Liver (tissue), 9 donors: ENCODE results near the gene DNHD1. TPM values are rescaled to one million over a fixed set of nuclear protein-coding genes. Genes with fewer than 3 reads are reported as not detected.

Source experiments
- DNase-seq: peaks from one replicate; pipeline ENCODE4 v3.0.0-alpha.2; 2017; ENCODE audit warnings: low spot score
- H3K27ac ChIP-seq, 2 donors: one replicate each; pipeline ENCODE4 v1.7.0; 2013; ENCODE audit warnings: inconsistent platforms in 2 of 2, low read length in 2 of 2, control low read depth in 1 of 2, low read depth in 1 of 2, mild to moderate bottlenecking in 1 of 2
- H3K27me3 ChIP-seq, 4 donors: one replicate each; pipeline versions ENCODE4 v1.6.1 to v1.7.0; 2013; ENCODE audit warnings: low read length in 3 of 4, inconsistent platforms in 1 of 4, mild to moderate bottlenecking in 1 of 4, moderate library complexity in 1 of 4; ENCODE audit not compliant: control insufficient read depth in 4 of 4, insufficient read depth in 4 of 4
- H3K36me3 ChIP-seq, 4 donors: one replicate each; pipeline versions ENCODE4 v1.6.1 to v1.7.0; 2013; ENCODE audit warnings: low read length in 3 of 4, mild to moderate bottlenecking in 3 of 4, low read depth in 1 of 4, moderate library complexity in 1 of 4; ENCODE audit not compliant: control insufficient read depth in 4 of 4, insufficient read depth in 3 of 4
- H3K4me1 ChIP-seq, 4 donors: one replicate each; pipeline versions ENCODE4 v1.6.1 to v1.7.0; 2013; ENCODE audit warnings: low read length in 3 of 4, mild to moderate bottlenecking in 3 of 4, moderate library complexity in 1 of 4; ENCODE audit not compliant: control insufficient read depth in 4 of 4, insufficient read depth in 4 of 4
- H3K4me3 ChIP-seq, 3 donors: one replicate each; pipeline versions ENCODE4 v1.6.1 to v1.7.0; 2013; ENCODE audit warnings: low read length in 3 of 3, control low read depth in 1 of 3, low read depth in 1 of 3, mild to moderate bottlenecking in 1 of 3
- H3K9ac ChIP-seq, 2 donors: one replicate each; pipeline ENCODE4 v1.7.0; 2013; ENCODE audit warnings: low read length in 2 of 2, mild to moderate bottlenecking in 2 of 2, moderate library complexity in 2 of 2, control low read depth in 1 of 2, low read depth in 1 of 2
- H3K9me3 ChIP-seq, 4 donors: one replicate each; pipeline versions ENCODE4 v1.6.1 to v1.7.0; 2013; ENCODE audit warnings: low read length in 3 of 4; ENCODE audit not compliant: control insufficient read depth in 4 of 4
- ATF3 ChIP-seq: IDR thresholded peaks from 2 replicates; pipeline ENCODE4 v1.6.1; 2016; ENCODE audit warnings: antibody characterized with exemption
- CTCF ChIP-seq: fragments of 150-350 bp; IDR thresholded peaks from 2 replicates; pipeline ENCODE4 v1.5.1; 2017; ENCODE audit warnings: improper control_type of control experiment, low read depth, low read length; ENCODE audit not compliant: missing input control
- EGR1 ChIP-seq, 2 donors: IDR thresholded peaks; 2 replicates each; pipeline ENCODE4 v1.6.1; 2016 to 2018; ENCODE audit warnings: antibody characterized with exemption in 2 of 2, low read depth in 2 of 2
- FOXA1 ChIP-seq: IDR thresholded peaks from 2 replicates; pipeline ENCODE4 v1.6.1; 2016; ENCODE audit warnings: antibody characterized with exemption
- FOXA2 ChIP-seq: IDR thresholded peaks from 2 replicates; pipeline ENCODE4 v1.6.1; 2016; ENCODE audit warnings: antibody characterized with exemption
- GABPA ChIP-seq, 2 donors: IDR thresholded peaks in 1 of 2; conservative IDR thresholded peaks in 1 of 2; 2 replicates each; pipeline ENCODE4 v1.6.1; 2016; ENCODE audit warnings: antibody characterized with exemption in 2 of 2, mild to moderate bottlenecking in 1 of 2, moderate library complexity in 1 of 2
- HNF4A ChIP-seq, 2 donors: conservative IDR thresholded peaks; 2 replicates each; pipeline ENCODE4 v1.6.1; 2016; ENCODE audit warnings: antibody characterized with exemption in 2 of 2, mild to moderate bottlenecking in 2 of 2
- HNF4G ChIP-seq: IDR thresholded peaks from 2 replicates; pipeline ENCODE4 v1.6.1; 2016; ENCODE audit warnings: antibody characterized with exemption
- JUND ChIP-seq, 2 donors: IDR thresholded peaks; 2 replicates each; pipeline ENCODE4 v1.6.1; 2016; ENCODE audit warnings: antibody characterized with exemption in 2 of 2
- MAX ChIP-seq: IDR thresholded peaks from 2 replicates; pipeline ENCODE4 v1.6.1; 2016; ENCODE audit warnings: antibody characterized with exemption
- NR2F2 ChIP-seq: IDR thresholded peaks from 2 replicates; pipeline ENCODE4 v1.6.1; 2016; ENCODE audit warnings: antibody characterized with exemption
- RAD21 ChIP-seq, 2 donors: IDR thresholded peaks; 2 replicates each; pipeline ENCODE4 v1.6.1; 2016; ENCODE audit warnings: antibody characterized with exemption in 2 of 2, mild to moderate bottlenecking in 2 of 2
- REST ChIP-seq: IDR thresholded peaks from 2 replicates; pipeline ENCODE4 v1.6.1; 2016; ENCODE audit warnings: antibody characterized with exemption, mild to moderate bottlenecking
- SP1 ChIP-seq: IDR thresholded peaks from 2 replicates; pipeline ENCODE4 v1.6.1; 2018; ENCODE audit warnings: antibody characterized with exemption, mild to moderate bottlenecking
- TAF1 ChIP-seq: conservative IDR thresholded peaks from 2 replicates; pipeline ENCODE4 v1.6.1; 2016; ENCODE audit warnings: antibody characterized with exemption, mild to moderate bottlenecking
- YY1 ChIP-seq: IDR thresholded peaks from 2 replicates; pipeline ENCODE4 v1.6.1; 2016; ENCODE audit warnings: antibody characterized with exemption, mild to moderate bottlenecking
- ZBTB33 ChIP-seq: IDR thresholded peaks from 2 replicates; pipeline ENCODE4 v1.6.1; 2016; ENCODE audit warnings: antibody characterized with exemption
- WGBS: extraction: QIAGEN DNeasy Blood & Tissue Kit; methylation state at CpG from one replicate; pipeline ENCODE4 v1.1.7; 2013; 5-methylcytosine and 5-hydroxymethylcytosine counted together
- polyA plus RNA-seq, 2 donors: library from polyadenylated mRNA; stranded (reverse) in 1 of 2; unstranded in 1 of 2; fragments of 200-250 nt in 1 of 2; fragments of >200 nt in 1 of 2; fragmentation: Nextera tagmentation in 1 of 2; extraction: Ambion mirVana in 1 of 2; gene quantifications; one replicate each; pipeline versions ENCODE4 v1.2.1 to v1.2.3, GENCODE V29; 2013 to 2015
- total RNA-seq, 2 donors: library from RNA; depleted of rRNA; stranded (reverse); fragments of >200 nt; gene quantifications; one replicate each; pipeline ENCODE4 v1.2.3, GENCODE V29; 2014
- donor health status: healthy.
- donor health status: healthy.
- donor health status: healthy.
- donor health status: healthy.
- donor health status: healthy.

Gene DNHD1
- total and polyA plus RNA-seq, 4 donors: 2.1 to 23.6 (median 5.0) TPM

- TF ChIP-seq NR2F2 (no peak), GABPA (IDR thresholded peaks at IDR 0.05 in 1 of 2, conservative IDR thresholded peaks at IDR 0.05 in 1 of 2) (no peak)
Observed at GRCh38 chr11:6579681-6580080, 82.6 kb downstream of the DNHD1 start (continued).

- H3K9me3 ChIP-seq: peaks cover 0 to 9% (median 3%) of the 10 kb centered on the region in 4 donors
- no peak overlapping the region for H3K27ac ChIP-seq
- H3K4me1 ChIP-seq: peaks cover 0 to 3% (median 1%) of the 10 kb centered on the region in 4 donors
- TF ChIP-seq ZBTB33 (no peak), RAD21 (IDR thresholded peaks at IDR 0.05) (no peak), REST (no peak), HNF4A (conservative IDR thresholded peaks at IDR 0.05) (no peak), MAX (no peak), NR2F2 (no peak), CTCF (no peak), ATF3 (no peak), FOXA2 (no peak), JUND (IDR thresholded peaks at IDR 0.05) (no peak), GABPA (IDR thresholded peaks at IDR 0.05 in 1 of 2, conservative IDR thresholded peaks at IDR 0.05 in 1 of 2) (no peak), SP1 (no peak)
- H3K9ac ChIP-seq: no peak overlapping the region
- DNase-seq: no peak
- 97% methylated on average over 1 of the region's 1 CpG for WGBS
- H3K4me3 ChIP-seq: no peak overlapping the region
- no peaks in the 10 kb centered on the region for H3K27me3 ChIP-seq
- H3K36me3 ChIP-seq: peaks cover 0 to 2% (median 0%) of the 10 kb centered on the region in 4 donors
Observed at GRCh38 chr11:6583584-6583983, 86.5 kb downstream of the DNHD1 start.

GRCh38 chr11:6584528-6584927 is 87.4 kb downstream of the DNHD1 start:
- no peak for DNase-seq
- peaks cover 0 to 2% (median 0%) of the 10 kb centered on the region in 4 donors for H3K36me3 ChIP-seq
- no peak overlapping the region for H3K27ac ChIP-seq
- H3K9me3 ChIP-seq: peaks cover 0 to 9% (median 3%) of the 10 kb centered on the region in 4 donors
- WGBS: 96% methylated on average over 4 of the region's 4 CpGs
- no peaks in the 10 kb centered on the region for H3K27me3 ChIP-seq
- no peak overlapping the region for H3K9ac ChIP-seq
- no peak overlapping the region for H3K4me3 ChIP-seq
- peaks cover 0 to 3% (median 1%) of the 10 kb centered on the region in 4 donors for H3K4me1 ChIP-seq
- TF ChIP-seq RAD21 (IDR thresholded peaks at IDR 0.05) (no peak), JUND (IDR thresholded peaks at IDR 0.05) (no peak), ZBTB33 (no peak), GABPA (IDR thresholded peaks at IDR 0.05 in 1 of 2, conservative IDR thresholded peaks at IDR 0.05 in 1 of 2) (no peak), HNF4G (no peak), FOXA2 (no peak), EGR1 (IDR thresholded peaks at IDR 0.05; ENCODE audit: low read depth in 2 of 2) (no peak), YY1 (no peak), FOXA1 (no peak), ATF3 (no peak), HNF4A (conservative IDR thresholded peaks at IDR 0.05) (no peak), CTCF (no peak), TAF1 (no peak)
